GM12891 (cell line): ENCODE results near the gene YPEL4.

Experiments
- PAX5 ChIP-seq: IDR thresholded peaks from 2 replicates; pipeline ENCODE4 v1.6.1; 2011; ENCODE audit warnings: low read length, moderate library complexity, mild to moderate bottlenecking; ENCODE audit not compliant: insufficient read depth, severe bottlenecking
- POLR2A ChIP-seq: IDR thresholded peaks from 2 replicates; pipeline ENCODE4 v1.6.1; 2011; ENCODE audit warnings: low read depth, low read length, control low read depth
- POLR2AphosphoS5 ChIP-seq: IDR thresholded peaks from 2 replicates; pipeline ENCODE4 v1.6.1; 2011; ENCODE audit warnings: low read depth, low read length, control low read depth
- POU2F2 ChIP-seq: IDR thresholded peaks from 2 replicates; pipeline ENCODE4 v1.6.1; 2011; ENCODE audit warnings: low read depth, mild to moderate bottlenecking, control low read depth, low read length, moderate library complexity
- SPI1 ChIP-seq: IDR thresholded peaks from 2 replicates; pipeline ENCODE4 v1.6.1; 2011; ENCODE audit warnings: low read depth, low read length, control low read depth
- TAF1 ChIP-seq: IDR thresholded peaks from 2 replicates; pipeline ENCODE4 v1.6.1; 2011; ENCODE audit warnings: low read depth, low read length, control low read depth

DNA sequence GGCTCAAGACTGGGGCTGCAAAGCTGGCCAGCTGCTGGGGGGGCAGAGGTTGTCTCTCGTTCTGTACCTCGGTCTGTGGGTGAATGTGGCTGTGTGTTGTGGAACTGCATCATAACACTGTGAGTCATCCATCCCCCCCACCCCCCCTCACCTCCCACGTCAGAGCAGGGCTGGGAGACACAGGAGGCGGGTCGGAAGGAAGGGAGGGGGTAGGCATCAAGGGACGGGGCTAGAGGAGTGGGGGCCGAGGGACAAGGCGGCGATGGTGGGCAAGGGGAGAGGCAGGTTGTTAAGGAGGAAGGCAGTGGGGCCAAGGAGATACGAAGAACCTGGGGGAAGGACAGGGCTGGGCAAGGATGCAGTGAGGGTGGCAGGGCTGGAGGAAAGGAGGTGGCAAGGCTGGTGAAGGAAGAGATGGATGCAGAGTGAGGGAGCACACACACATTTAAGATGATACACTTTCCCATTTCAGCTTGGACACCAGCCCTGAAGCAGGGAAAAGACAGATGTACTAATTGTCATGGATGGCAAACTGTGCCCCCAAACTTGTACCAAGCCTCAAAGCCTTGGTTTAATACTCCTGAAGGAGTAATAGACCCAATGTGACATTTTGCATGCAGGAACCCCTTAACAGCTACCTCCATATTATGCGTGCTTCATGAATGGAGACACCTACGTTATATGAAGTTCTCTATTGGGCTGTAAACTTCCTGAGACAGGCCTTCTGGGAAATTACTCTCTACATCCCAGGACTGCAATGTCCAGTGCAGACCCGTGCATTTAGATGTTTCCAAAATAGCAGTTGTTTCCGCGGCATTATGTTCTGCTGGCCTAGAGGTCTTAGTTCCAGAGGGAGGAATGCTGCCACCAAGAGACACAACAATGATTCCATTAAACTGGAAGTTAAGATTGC, at the start of gene YPEL4:
- no peak for TF ChIP-seq POLR2A
- TF ChIP-seq POU2F2: no peak
- TF ChIP-seq POLR2AphosphoS5: no peak
- TF ChIP-seq TAF1: no peak
- no peak for TF ChIP-seq SPI1
- TF ChIP-seq PAX5: no peak
